Measurements from ENCODE around the gene MCFD2.

MCFD2 gene

GRCh38 chr2:46902465-46902864, 13.1 kb downstream of the MCFD2 start:
- no peak overlapping the region for H3K27ac Mint-ChIP-seq
- CTCF ChIA-PET, result no interaction called here
- no peaks in the 10 kb centered on the region for H3K4me1 Mint-ChIP-seq
- DNase-seq, result no peak
- no peak overlapping the region for H3K4me3 Mint-ChIP-seq
- peaks cover 22% of the 10 kb centered on the region for H3K36me3 Mint-ChIP-seq
- no peaks in the 10 kb centered on the region for H3K27me3 Mint-ChIP-seq
- no peaks in the 10 kb centered on the region for H3K9me3 Mint-ChIP-seq

GRCh38 chr2:46901611-46902010, 14.0 kb downstream of the MCFD2 start:
- H3K27me3 Mint-ChIP-seq, result no peaks in the 10 kb centered on the region
- no peaks in the 10 kb centered on the region for H3K9me3 Mint-ChIP-seq
- H3K27ac Mint-ChIP-seq, result no peak overlapping the region
- H3K36me3 Mint-ChIP-seq, result peaks cover 16% of the 10 kb centered on the region
- DNase-seq, result no peak
- no peak overlapping the region for H3K4me3 Mint-ChIP-seq
- CTCF ChIA-PET, result no interaction called here
- no peaks in the 10 kb centered on the region for H3K4me1 Mint-ChIP-seq

- Mint-ChIP-seq H3K4me1 (no peaks in the 10 kb centered on the region), H3K27ac (no peak overlapping the region), H3K36me3 (peaks cover 12% of the 10 kb centered on the region), H3K9me3 (no peaks in the 10 kb centered on the region), H3K27me3 (no peaks in the 10 kb centered on the region), H3K4me3 (no peak overlapping the region)
- CTCF ChIA-PET, result no interaction called here
- DNase-seq, result no peak
Observed at GRCh38 chr2:46900381-46900780, 15.2 kb downstream of the MCFD2 start.

- H3K4me1 Mint-ChIP-seq, result no peaks in the 10 kb centered on the region
- no peak for DNase-seq
- H3K27me3 Mint-ChIP-seq, result no peaks in the 10 kb centered on the region
- H3K4me3 Mint-ChIP-seq, result no peak overlapping the region
- no peaks in the 10 kb centered on the region for H3K9me3 Mint-ChIP-seq
- peaks cover 3% of the 10 kb centered on the region for H3K36me3 Mint-ChIP-seq
- no peak overlapping the region for H3K27ac Mint-ChIP-seq
- CTCF ChIA-PET, result interaction anchor here (1.2 kb wide), 1 partner anchor 424 kb away, joined by 3 read pairs; no protein-coding TSS in a partner anchor
Observed at GRCh38 chr2:46899053-46899452, 16.6 kb downstream of the MCFD2 start.

GRCh38 chr2:46898024-46898423, 17.6 kb downstream of the MCFD2 start:
- Mint-ChIP-seq H3K9me3 (no peaks in the 10 kb centered on the region), H3K36me3 (no peaks in the 10 kb centered on the region), H3K27ac (no peak overlapping the region), H3K4me3 (no peak overlapping the region), H3K27me3 (no peaks in the 10 kb centered on the region), H3K4me1 (no peaks in the 10 kb centered on the region)
- CTCF ChIA-PET, result no interaction called here
- DNase-seq, result no peak

GRCh38 chr2:46893269-46893939, 22.2 kb downstream of the MCFD2 start:
- peaks cover 7% of the 10 kb centered on the region for H3K27me3 Mint-ChIP-seq
- H3K9me3 Mint-ChIP-seq, result no peaks in the 10 kb centered on the region
- H3K4me3 Mint-ChIP-seq, result no peak overlapping the region
- H3K4me1 Mint-ChIP-seq, result no peaks in the 10 kb centered on the region
- CTCF ChIA-PET, result interaction anchor here (1.6 kb wide), 1 partner anchor 95 kb away, joined by 3 read pairs; no protein-coding TSS in a partner anchor
- no peaks in the 10 kb centered on the region for H3K36me3 Mint-ChIP-seq
- DNase-seq, result no peak
- H3K27ac Mint-ChIP-seq, result no peak overlapping the region

- no peak overlapping the region for H3K4me3 Mint-ChIP-seq
- H3K9me3 Mint-ChIP-seq, result no peaks in the 10 kb centered on the region
- CTCF ChIA-PET, result interaction anchor here (0.7 to 1.2 kb wide), 4 partner anchors 233 to 1548 kb away, joined by 3 to 4 read pairs (median 4); no protein-coding TSS in a partner anchor
- no peak for DNase-seq
- H3K27ac Mint-ChIP-seq, result no peak overlapping the region
- no peaks in the 10 kb centered on the region for H3K36me3 Mint-ChIP-seq
- no peaks in the 10 kb centered on the region for H3K4me1 Mint-ChIP-seq
- peaks cover 7% of the 10 kb centered on the region for H3K27me3 Mint-ChIP-seq
Observed at GRCh38 chr2:46891956-46892553, 23.6 kb downstream of the MCFD2 start.

GRCh38 chr2:46888421-46888952, 27.1 kb downstream of the MCFD2 start:
- Mint-ChIP-seq H3K27me3 (peaks cover 26% of the 10 kb centered on the region), H3K4me1 (no peaks in the 10 kb centered on the region), H3K4me3 (no peak overlapping the region), H3K27ac (no peak overlapping the region), H3K9me3 (no peaks in the 10 kb centered on the region), H3K36me3 (no peaks in the 10 kb centered on the region)
- DNase-seq, result no peak
- CTCF ChIA-PET, result interaction anchor here (0.6 to 2.2 kb wide), 11 partner anchors 11 to 778 kb away, joined by 3 to 9 read pairs (median 3); no protein-coding TSS in a partner anchor

- H3K4me1 Mint-ChIP-seq, result no peaks in the 10 kb centered on the region
- H3K36me3 Mint-ChIP-seq, result no peaks in the 10 kb centered on the region
- no peak for DNase-seq
- no peaks in the 10 kb centered on the region for H3K9me3 Mint-ChIP-seq
- no peak overlapping the region for H3K4me3 Mint-ChIP-seq
- no peak overlapping the region for H3K27ac Mint-ChIP-seq
- peaks cover 31% of the 10 kb centered on the region for H3K27me3 Mint-ChIP-seq
- CTCF ChIA-PET, result interaction anchor here (0.9 to 2.2 kb wide), 7 partner anchors 10 to 236 kb away, joined by 3 to 9 read pairs (median 4); no protein-coding TSS in a partner anchor
Observed at GRCh38 chr2:46887028-46887885, 28.3 kb downstream of the MCFD2 start.

GRCh38 chr2:46886268-46887027, 29.2 kb downstream of the MCFD2 start:
- Mint-ChIP-seq H3K27ac (no peak overlapping the region), H3K36me3 (no peaks in the 10 kb centered on the region), H3K4me3 (no peak overlapping the region), H3K9me3 (no peaks in the 10 kb centered on the region), H3K4me1 (no peaks in the 10 kb centered on the region), H3K27me3 (peaks cover 34% of the 10 kb centered on the region)
- DNase-seq, result no peak
- CTCF ChIA-PET, result interaction anchor here (0.6 to 2.2 kb wide), 6 partner anchors 9 to 638 kb away, joined by 3 to 9 read pairs (median 4); no protein-coding TSS in a partner anchor

- H3K4me1 Mint-ChIP-seq, result no peaks in the 10 kb centered on the region
- H3K9me3 Mint-ChIP-seq, result no peaks in the 10 kb centered on the region
Observed at GRCh38 chr2:46885376-46885775, 30.2 kb downstream of the MCFD2 start.

GRCh38 chr2:46879511-46879910, 36.1 kb downstream of the MCFD2 start:
- Mint-ChIP-seq H3K9me3 (no peaks in the 10 kb centered on the region), H3K27ac (no peak overlapping the region), H3K4me3 (no peak overlapping the region), H3K4me1 (no peaks in the 10 kb centered on the region), H3K36me3 (no peaks in the 10 kb centered on the region), H3K27me3 (peaks cover 15% of the 10 kb centered on the region)
- CTCF ChIA-PET, result no interaction called here
- DNase-seq, result no peak

More at GRCh38 chr2:46885376-46885775, 30.2 kb downstream of the MCFD2 start:
- Mint-ChIP-seq H3K27ac (no peak overlapping the region), H3K36me3 (no peaks in the 10 kb centered on the region), H3K27me3 (peaks cover 37% of the 10 kb centered on the region), H3K4me3 (no peak overlapping the region)
- CTCF ChIA-PET, result interaction anchor here (0.6 to 1.5 kb wide), 2 partner anchors 8 to 503 kb away, joined by 3 to 4 read pairs; no protein-coding TSS in a partner anchor
- no peak for DNase-seq

- CTCF ChIA-PET, result no interaction called here
- Mint-ChIP-seq H3K4me1 (no peaks in the 10 kb centered on the region), H3K36me3 (no peaks in the 10 kb centered on the region), H3K27ac (no peak overlapping the region), H3K9me3 (no peaks in the 10 kb centered on the region), H3K27me3 (peaks cover 15% of the 10 kb centered on the region), H3K4me3 (no peak overlapping the region)
- DNase-seq, result no peak
Observed at GRCh38 chr2:46878886-46879285, 36.7 kb downstream of the MCFD2 start.
